Keratinocyte (primary cell): Measurements from ENCODE around the gene RASAL3.

Source experiments
- EZH2 ChIP-seq: IDR thresholded peaks from one replicate; pipeline ENCODE4 v1.6.1; 2012; ENCODE audit warnings: inconsistent platforms, mild to moderate bottlenecking, low read length, moderate library complexity
- TF ChIP-seq, protein P1 (sequence below), 3 experiments: IDR thresholded peaks in 1 of 3; conservative IDR thresholded peaks in 1 of 3; optimal IDR thresholded peaks in 1 of 3; 2 replicates in 2 of 3; 3 replicates in 1 of 3; pipeline versions ENCODE3 to v1.5.1; 2011; ENCODE audit warnings: low read length in 3 of 3, mild to moderate bottlenecking in 3 of 3, moderate library complexity in 2 of 3, control low read depth in 1 of 3, inconsistent platforms in 1 of 3; ENCODE audit not compliant: insufficient read depth in 2 of 3; ENCODE audit errors: extremely low read depth in 1 of 3

DNA sequence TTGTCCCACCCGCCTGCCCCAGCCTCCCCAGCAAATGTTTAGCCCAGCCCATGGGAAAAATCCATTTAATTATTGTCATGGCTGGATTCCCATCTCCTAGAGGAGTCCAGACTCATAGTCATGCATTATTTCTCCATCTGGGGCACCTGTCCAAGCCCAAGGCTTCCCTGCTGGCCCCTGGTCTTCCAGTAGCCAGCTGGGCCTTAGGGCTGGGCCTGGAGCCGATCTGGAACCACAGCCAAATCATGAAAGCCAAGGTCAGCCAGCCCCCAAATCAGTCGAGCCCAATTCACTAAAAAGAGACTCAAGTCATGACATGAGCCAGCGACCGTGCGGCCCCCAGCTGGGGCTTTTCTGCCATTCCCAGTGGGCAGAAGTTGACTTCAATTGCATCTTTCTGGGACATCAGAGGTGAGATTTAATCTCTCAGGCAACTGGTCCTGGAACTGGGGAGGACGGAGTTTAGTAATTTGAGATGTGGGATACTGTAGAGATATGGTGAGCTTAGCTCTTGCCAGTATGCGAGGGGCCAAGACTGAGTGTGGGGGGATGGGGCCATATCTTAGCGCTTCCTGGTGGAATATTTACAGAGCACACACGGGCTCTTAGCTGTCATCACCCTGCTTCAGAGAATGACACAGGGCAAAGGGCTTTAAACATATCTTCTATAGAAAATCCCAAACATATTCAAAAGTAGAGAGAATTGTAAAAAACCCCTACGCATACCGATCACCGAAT, 24.3 kb upstream of the RASAL3 start:
- TF ChIP-seq, protein P1, sequence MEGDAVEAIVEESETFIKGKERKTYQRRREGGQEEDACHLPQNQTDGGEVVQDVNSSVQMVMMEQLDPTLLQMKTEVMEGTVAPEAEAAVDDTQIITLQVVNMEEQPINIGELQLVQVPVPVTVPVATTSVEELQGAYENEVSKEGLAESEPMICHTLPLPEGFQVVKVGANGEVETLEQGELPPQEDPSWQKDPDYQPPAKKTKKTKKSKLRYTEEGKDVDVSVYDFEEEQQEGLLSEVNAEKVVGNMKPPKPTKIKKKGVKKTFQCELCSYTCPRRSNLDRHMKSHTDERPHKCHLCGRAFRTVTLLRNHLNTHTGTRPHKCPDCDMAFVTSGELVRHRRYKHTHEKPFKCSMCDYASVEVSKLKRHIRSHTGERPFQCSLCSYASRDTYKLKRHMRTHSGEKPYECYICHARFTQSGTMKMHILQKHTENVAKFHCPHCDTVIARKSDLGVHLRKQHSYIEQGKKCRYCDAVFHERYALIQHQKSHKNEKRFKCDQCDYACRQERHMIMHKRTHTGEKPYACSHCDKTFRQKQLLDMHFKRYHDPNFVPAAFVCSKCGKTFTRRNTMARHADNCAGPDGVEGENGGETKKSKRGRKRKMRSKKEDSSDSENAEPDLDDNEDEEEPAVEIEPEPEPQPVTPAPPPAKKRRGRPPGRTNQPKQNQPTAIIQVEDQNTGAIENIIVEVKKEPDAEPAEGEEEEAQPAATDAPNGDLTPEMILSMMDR (optimal IDR thresholded peaks at IDR 0.05 in 1 of 3, IDR thresholded peaks at IDR 0.05 in 1 of 3, conservative IDR thresholded peaks at IDR 0.05 in 1 of 3; ENCODE audit: extremely low read depth in 1 of 3, insufficient read depth in 2 of 3, low read length in 3 of 3), result no peak
- TF ChIP-seq EZH2, result no peak
